MM.1S (cell line): ENCODE data around the gene EDARADD.

Experiments used
- DNase-seq: peaks from one replicate; pipeline ENCODE4 v3.0.0-alpha.2; 2015
- H2AFZ ChIP-seq: fragments of 300-600 bp; sonication (generic); 2 replicates; pipeline ENCODE4 v1.6.0; 2016; ENCODE audit warnings: antibody characterized with exemption, low read length
- H3F3A ChIP-seq: fragments of 300-600 bp; sonication (generic); 2 replicates; pipeline ENCODE4 v1.6.1; 2016; ENCODE audit warnings: mild to moderate bottlenecking, antibody characterized with exemption, low read length, moderate library complexity, mixed read lengths; ENCODE audit not compliant: insufficient read depth
- H3K27ac ChIP-seq: fragments of 300-600 bp; sonication (generic); 2 replicates; pipeline ENCODE4 v1.5.1; 2016; ENCODE audit warnings: mild to moderate bottlenecking, low read length
- H3K27me3 ChIP-seq: fragments of 300-600 bp; sonication (generic); replicated peaks from 2 replicates; pipeline ENCODE4 v1.6.0; 2016; ENCODE audit warnings: low read length; ENCODE audit not compliant: insufficient read depth
- H3K36me3 ChIP-seq: fragments of 300-600 bp; sonication (generic); replicated peaks from 2 replicates; pipeline ENCODE4 v1.6.1; 2016; ENCODE audit warnings: mild to moderate bottlenecking, low read length, mixed read lengths; ENCODE audit not compliant: insufficient read depth
- H3K4me1 ChIP-seq: fragments of 300-600 bp; sonication (generic); 2 replicates; pipeline ENCODE4 v1.6.1; 2016; ENCODE audit warnings: low read length, mixed read lengths
- H3K4me2 ChIP-seq: fragments of 300-600 bp; sonication (generic); 2 replicates; pipeline ENCODE4 v1.6.0; 2016; ENCODE audit warnings: low read depth, low read length
- H3K4me3 ChIP-seq: fragments of 300-600 bp; sonication (generic); 2 replicates; pipeline ENCODE4 v1.5.1; 2016; ENCODE audit warnings: low read length, mixed read lengths
- H3K79me2 ChIP-seq: fragments of 300-600 bp; sonication (generic); 2 replicates; pipeline ENCODE4 v1.6.1; 2016; ENCODE audit warnings: mixed run types, low read length, mixed read lengths
- H3K9ac ChIP-seq: fragments of 300-600 bp; sonication (generic); 2 replicates; pipeline ENCODE4 v1.6.1; 2016; ENCODE audit warnings: low read length, mixed read lengths
- H3K9me2 ChIP-seq: fragments of 300-600 bp; sonication (generic); replicated peaks from 2 replicates; pipeline ENCODE4 v1.6.1; 2016; ENCODE audit warnings: mild to moderate bottlenecking, low read length, mixed read lengths; ENCODE audit not compliant: insufficient read depth
- H3K9me3 ChIP-seq: fragments of 300-600 bp; sonication (generic); replicated peaks from 2 replicates; pipeline ENCODE4 v1.6.1; 2016; ENCODE audit warnings: mild to moderate bottlenecking, low read length, mixed read lengths; ENCODE audit not compliant: insufficient read depth
- H4K20me1 ChIP-seq: fragments of 300-600 bp; sonication (generic); 2 replicates; pipeline ENCODE4 v1.6.1; 2016; ENCODE audit warnings: mild to moderate bottlenecking, low read length, moderate library complexity, mixed read lengths; ENCODE audit not compliant: insufficient read depth
- CTCF ChIP-seq: fragments of 300-600 bp; sonication (generic); IDR thresholded peaks from 2 replicates; pipeline ENCODE4 v1.5.1; 2016; ENCODE audit warnings: antibody characterized with exemption, low read length, mixed read lengths
- EZH2 ChIP-seq: fragments of 300-600 bp; sonication (generic); optimal IDR thresholded peaks from 2 replicates; pipeline ENCODE3; 2017; ENCODE audit warnings: low read depth, mild to moderate bottlenecking, antibody characterized with exemption, low read length, mixed read lengths
- EZH2phosphoT487 ChIP-seq: fragments of 300-600 bp; sonication (generic); IDR thresholded peaks from 2 replicates; pipeline ENCODE4 v1.6.1; 2018; ENCODE audit warnings: antibody characterized with exemption, low read length

EDARADD gene

GRCh38 chr1:236433819-236434315 is 39.8 kb downstream of the EDARADD start:
- no peak overlapping the region for H3K4me2 ChIP-seq
- TF ChIP-seq CTCF = no peak
- H3K36me3 ChIP-seq = no peaks in the 10 kb centered on the region
- no peaks in the 10 kb centered on the region for H3K27me3 ChIP-seq
- H3K27ac ChIP-seq = no peak overlapping the region
- H4K20me1 ChIP-seq = no peaks in the 10 kb centered on the region
- H3K79me2 ChIP-seq = no peaks in the 10 kb centered on the region
- H3F3A ChIP-seq = no peaks in the 10 kb centered on the region
- H2AFZ ChIP-seq = no peak overlapping the region
- H3K9ac ChIP-seq = no peak overlapping the region
- no peak overlapping the region for H3K4me3 ChIP-seq
- no peaks in the 10 kb centered on the region for H3K9me3 ChIP-seq
- no peaks in the 10 kb centered on the region for H3K9me2 ChIP-seq
- no peaks in the 10 kb centered on the region for H3K4me1 ChIP-seq
- DNase-seq = no peak

GRCh38 chr1:236438614-236439013 is 44.5 kb downstream of the EDARADD start:
- H3K27me3 ChIP-seq = no peaks in the 10 kb centered on the region
- H3K79me2 ChIP-seq = no peaks in the 10 kb centered on the region
- no peak overlapping the region for H2AFZ ChIP-seq
- TF ChIP-seq CTCF (no peak), EZH2phosphoT487 (no peak), EZH2 (no peak)
- no peaks in the 10 kb centered on the region for H3K4me1 ChIP-seq
- H3K4me2 ChIP-seq = no peak overlapping the region
- no peaks in the 10 kb centered on the region for H3K36me3 ChIP-seq
- H3K27ac ChIP-seq = no peak overlapping the region
- no peaks in the 10 kb centered on the region for H3F3A ChIP-seq
- no peak for DNase-seq
- H3K9me2 ChIP-seq = no peaks in the 10 kb centered on the region
- H3K9me3 ChIP-seq = no peaks in the 10 kb centered on the region
- H4K20me1 ChIP-seq = no peaks in the 10 kb centered on the region
- no peak overlapping the region for H3K4me3 ChIP-seq
- H3K9ac ChIP-seq = no peak overlapping the region

GRCh38 chr1:236440373-236440772 is 46.3 kb downstream of the EDARADD start:
- Histone ChIP-seq H3K9me2 (no peaks in the 10 kb centered on the region), H3F3A (no peaks in the 10 kb centered on the region), H3K27ac (no peak overlapping the region), H3K36me3 (no peaks in the 10 kb centered on the region), H3K79me2 (no peaks in the 10 kb centered on the region), H3K9ac (no peak overlapping the region), H3K4me2 (no peak overlapping the region), H3K27me3 (no peaks in the 10 kb centered on the region), H2AFZ (no peak overlapping the region), H3K4me1 (no peaks in the 10 kb centered on the region), H3K9me3 (no peaks in the 10 kb centered on the region), H4K20me1 (no peaks in the 10 kb centered on the region), H3K4me3 (no peak overlapping the region)
- no peak for TF ChIP-seq EZH2phosphoT487
- no peak for TF ChIP-seq CTCF
- no peak for TF ChIP-seq EZH2
- DNase-seq = no peak
